ENCODE results near the gene VWA3A.
"Not testable (repeated sequence)": the region's sequence is repeated elsewhere in the genome, so short reads cannot be mapped to it uniquely, and the experiment has no call there.

VWA3A gene

DNA sequence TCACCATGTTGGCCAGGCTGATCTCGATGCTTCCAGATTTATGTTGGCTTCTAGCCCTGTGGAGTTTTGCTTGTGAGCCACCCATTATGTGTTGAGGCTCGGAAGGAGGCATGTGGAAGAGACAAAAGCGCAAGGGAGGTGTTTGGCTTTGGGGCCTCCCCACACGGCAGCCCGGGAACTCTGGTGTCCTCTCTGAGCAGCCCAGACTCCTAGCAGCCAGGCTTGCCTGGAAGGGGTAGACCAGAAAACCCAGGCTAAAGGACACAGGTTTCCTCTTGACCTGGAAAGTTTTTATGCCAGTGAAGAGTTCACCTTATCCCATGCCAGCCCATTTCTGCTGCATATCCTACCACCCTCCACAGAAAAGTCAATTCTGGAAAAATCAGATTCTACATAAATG is 91.0 kb downstream of the VWA3A start:
- no peak for DNase-seq (ENCODE audit: low read depth in 2 of 2)

DNA sequence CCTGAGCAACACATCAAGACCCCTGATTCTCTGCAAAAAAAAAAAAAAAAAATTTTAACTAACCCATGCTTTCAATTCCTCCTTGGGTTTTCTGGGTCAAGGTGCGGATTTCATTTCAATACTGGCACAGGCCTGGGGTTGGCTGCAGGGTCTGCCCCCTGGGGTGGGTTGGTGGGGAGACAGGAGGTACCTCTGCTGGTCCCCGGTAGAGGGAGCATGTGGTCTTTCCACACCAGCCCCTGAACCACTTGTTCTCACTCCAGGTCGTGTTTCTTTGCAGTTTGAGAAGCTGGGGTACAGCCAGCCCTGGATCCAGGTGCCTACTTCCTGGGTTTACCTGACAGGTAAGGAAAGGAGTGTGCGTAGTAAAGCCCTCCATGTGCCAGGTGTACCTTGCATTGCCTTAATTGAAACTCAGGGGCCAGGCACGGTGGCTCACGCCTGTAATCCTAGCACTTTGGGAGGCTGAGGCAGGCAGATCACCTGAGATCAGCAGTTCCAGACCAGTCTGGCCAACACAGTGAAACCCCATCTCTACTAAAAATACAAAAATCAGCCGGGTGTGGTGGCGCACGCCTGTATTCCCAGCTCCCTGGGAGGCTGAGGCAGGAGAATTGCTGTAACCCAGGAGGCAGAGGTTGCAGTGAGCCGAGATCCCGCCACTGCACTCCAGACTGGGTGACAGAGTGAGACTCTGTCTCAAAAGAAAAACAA is 91.7 kb downstream of the VWA3A start:
- DNase-seq (ENCODE audit: low read depth in 2 of 2): no peak

DNA sequence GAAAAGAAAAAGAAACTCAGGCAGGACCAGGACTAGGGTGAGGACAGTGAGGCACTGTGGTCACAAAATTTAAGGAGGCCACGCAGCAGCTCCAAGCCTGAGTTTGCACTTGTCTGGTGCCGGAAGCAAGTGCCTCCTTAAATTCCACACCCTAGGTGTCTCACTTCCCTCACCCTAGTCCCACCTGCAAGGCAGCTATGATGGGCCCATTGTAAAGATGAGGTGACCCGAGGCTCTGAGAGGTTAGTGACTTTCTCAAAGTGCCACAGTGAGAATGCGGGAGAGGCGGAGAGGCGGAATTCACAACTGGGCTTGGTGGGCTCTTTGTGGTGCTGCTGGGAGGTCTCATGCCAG is 92.3 kb downstream of the VWA3A start:
- DNase-seq (ENCODE audit: low read depth in 2 of 2): no peak

DNA sequence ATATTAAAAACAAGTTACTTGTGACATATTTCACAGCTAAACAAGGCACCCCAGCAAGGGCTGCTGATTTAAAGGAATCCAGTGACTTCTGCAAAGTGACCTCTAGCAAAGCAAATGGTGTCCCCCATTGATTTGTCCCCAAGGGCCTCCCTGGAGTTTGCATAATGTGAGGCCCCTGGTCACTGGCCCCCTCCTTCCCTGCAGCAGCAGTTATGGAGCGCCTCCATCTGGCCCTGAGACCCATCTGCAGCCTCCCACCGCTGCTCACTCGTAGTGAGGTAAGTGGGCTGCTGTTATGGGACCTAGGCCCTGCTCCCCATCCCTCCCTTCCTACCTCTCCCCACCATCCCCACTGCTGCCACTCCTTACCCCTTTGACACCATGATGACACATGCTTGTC is 94.2 kb downstream of the VWA3A start:
- no peak for DNase-seq (ENCODE audit: low read depth in 2 of 2)

DNA sequence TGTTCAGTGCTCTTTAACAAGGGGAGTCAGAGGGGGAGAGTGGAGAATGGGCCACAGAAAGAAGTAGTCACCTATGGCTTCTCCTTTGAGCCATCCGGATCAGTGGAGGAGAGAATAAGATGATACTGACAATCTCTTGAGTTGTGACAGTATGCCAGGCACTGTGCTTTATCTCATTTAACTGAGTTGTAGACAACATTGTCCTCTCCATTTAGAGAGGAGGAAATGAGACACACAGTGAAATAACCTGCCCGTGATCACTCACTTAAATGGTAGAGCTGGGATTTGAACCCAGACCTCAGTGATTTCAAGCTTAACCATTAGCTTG is 95.9 kb downstream of the VWA3A start:
- no peak for DNase-seq (ENCODE audit: low read depth in 2 of 2)

DNA sequence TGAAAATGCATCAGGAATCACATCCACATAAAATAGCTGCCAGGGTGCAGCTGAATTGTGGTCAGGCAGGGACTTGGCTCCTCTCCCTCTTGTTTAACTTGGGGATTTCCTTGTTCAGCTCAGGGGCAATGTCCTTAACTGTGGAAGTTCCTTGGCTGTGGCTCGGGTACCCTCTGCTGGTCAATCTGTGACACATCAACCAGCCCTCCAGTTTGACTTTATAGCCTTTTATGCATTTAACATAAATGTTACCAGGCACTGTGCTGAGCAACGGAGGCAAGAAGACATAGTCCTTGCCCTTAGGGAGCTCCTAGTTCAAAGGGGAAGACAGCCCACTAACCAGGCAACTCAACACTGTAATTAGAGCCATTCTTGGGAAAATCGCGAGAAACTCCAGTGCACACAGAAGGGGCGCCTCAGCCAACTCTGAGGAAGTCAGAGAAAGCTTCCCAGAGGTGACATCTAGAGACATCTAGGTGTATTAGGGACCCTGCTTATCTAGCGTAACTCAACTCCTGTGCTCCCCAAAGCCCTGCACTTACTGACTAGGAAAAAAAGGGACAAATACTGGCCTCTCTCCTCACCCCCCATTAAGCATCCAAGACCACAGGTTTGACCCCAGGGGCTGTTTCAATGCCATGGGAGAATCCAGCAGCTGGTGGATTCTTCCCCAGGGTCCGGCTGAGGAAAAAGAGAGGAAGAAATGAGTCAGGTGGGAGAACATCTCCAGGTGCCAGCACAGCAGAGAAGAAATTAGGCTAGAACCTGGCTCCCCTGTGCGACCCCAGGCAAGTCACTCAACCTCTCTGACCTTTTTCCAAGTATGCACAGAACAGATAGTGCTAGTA is 96.5 kb downstream of the VWA3A start:
- DNase-seq (ENCODE audit: low read depth in 2 of 2): peak; percentile 26 to 37

DNA sequence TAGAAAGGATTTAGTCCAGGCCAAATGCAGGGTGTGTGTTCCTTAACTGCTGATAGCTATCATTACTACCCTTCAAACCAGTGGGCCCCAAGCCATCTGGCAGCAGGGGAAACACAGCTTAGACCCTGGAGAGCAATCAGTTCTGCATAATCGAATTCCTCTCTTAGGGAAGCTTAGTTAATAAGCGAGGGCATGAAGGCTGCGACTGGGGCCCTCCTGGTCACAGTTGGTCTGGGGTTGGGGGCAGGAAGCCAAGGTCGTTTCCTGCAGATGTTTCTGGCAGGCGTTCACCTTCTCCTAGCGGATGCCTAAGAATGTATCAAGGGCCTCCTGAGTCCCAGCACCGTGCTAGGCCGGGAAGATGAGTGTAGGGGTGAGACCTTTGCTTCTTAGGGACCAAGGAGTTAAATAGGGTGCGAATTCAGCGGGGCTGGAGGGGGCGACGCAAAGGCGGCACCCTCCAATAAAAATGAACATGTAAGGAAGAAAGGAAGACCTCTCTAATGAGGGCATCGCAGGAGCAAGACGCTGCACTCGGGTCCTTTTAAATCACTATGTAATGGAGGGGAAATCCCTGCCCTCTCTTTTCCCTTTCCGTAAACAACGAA is 97.2 kb downstream of the VWA3A start:
- DNase-seq (ENCODE audit: low read depth in 2 of 2): no peak

GRCh38 chr16:22190081-22190775 is 97.9 kb downstream of the VWA3A start:
- DNase-seq (ENCODE audit: low read depth in 2 of 2): peak; percentile 89

DNA sequence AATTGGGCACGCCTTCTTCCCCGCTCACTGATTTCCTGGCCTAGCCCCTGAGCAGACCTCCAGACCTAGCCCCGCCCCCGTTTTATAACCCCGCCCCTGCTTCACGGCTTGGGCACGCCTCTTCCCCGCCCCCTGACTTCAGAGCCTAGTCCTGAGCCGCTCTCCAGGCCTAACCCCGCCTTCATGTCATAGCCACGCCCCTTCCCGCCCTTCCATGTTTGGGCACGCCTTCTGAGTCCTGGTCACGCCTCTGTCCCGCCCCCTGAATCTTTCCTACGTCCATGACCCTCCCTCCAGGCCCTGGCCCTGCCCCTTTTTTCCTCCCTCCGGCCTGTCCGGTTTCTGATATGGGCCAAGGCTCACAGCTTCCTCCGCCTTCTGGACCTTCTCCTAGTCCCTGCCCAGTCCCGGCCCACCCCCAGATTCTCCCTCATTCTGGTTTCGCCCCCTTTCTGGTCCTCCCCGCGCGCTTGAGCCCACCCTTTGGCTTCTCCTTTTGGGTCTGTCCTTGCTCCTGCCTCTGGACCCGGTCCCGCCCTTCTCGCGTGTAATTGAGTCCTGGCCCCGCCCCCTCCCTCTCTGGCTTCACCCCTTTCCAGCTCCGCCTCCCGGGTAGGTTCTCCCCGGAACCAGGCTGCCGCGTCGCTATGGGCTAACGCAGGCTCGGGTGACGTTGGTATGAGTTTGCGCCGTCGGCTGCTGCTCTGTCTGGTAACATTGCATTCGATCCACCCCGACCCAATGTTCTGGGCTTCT is 98.6 kb downstream of the VWA3A start:
- DNase-seq (ENCODE audit: low read depth in 2 of 2): peak; percentile 97 to 98

DNA sequence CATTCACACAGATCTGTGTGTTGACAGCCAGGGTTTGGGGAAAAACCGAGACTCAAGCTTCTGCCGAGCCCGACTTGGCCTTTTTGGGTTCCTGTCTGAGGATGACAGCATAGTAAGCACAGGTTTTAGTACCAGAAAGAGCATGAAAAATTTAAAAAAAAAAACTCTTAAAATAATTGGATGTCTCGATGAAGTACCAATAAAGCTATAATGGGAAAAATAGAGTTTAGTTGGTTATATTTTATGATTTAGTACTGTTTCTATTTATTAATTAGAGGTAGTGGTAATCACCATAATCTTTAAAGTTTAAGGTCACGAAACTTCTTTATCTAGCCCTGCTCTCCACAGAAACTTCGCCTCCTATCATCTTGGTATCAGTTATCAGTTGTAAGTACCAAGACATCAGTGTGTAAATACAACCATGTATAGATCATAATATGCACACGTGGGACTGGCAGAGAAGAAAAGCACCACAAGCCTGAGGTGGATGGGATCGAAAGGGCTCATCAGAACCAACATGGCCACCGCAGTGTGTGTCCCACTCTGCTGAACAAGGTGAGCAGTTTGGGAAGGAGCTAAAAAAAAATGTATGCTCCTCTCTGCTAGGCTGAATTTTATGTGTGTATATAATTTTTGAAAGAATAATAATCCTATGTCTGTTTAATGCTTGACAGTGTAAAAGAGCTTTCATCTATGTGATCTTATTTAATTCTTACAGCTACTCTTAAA is 99.4 kb downstream of the VWA3A start:
- no peak for DNase-seq (ENCODE audit: low read depth in 2 of 2)

DNA sequence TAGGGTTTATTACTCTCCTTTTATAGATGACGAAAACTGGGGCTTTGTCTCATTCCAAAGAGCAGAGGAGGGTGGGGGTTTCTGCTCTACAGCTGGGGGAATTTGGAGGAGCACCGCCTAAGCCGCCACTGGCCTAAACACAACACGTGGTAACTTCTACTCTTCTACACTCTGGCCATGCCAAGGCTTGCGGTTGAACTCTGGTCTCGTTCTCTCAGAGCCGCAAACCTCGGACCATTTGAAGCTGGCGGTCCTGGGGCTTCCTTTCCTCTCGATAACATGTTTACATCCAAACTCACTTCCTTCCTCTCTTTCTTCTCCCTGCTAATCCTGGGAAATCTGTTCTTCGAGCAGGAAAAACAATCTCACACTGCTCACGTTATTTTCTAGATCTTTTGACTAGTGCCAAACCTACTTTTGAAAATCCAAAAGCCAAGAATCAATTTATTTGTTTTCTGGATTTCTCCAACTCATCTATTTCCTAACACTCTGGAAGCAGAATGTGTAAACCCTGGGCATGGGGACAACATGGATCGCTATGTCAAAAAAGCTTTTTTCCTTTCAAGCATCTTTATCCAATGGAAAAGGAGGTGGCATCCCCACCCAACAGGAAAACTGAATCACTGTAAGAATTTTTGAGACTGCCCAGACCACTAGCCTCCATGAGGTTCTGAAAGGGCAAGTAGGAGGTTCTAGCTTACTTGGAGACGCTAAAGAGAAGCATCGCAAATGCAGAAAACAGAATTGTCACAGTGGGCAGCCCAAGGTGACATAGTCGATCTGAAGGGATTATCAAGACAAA is 100.1 kb downstream of the VWA3A start:
- DNase-seq (ENCODE audit: low read depth in 2 of 2): peak; percentile 53 to 60

DNA sequence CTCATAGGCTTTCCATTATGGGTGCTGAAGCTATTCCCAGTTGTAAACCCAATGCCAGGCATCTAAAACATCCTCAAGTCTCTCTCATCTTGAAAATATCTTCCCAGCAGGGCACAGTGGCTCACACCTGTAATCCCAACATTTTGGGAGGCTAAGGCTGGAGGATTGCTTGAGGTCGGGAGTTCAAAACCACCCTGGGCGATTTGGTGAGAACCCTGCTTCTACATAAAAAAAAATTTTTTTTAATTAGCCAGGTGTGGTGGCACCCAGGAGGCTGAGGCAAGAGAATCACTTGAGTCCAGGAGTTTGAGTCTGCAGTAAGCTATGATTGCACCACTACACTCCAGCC is 100.7 kb downstream of the VWA3A start:
- DNase-seq (ENCODE audit: low read depth in 2 of 2): no peak

DNA sequence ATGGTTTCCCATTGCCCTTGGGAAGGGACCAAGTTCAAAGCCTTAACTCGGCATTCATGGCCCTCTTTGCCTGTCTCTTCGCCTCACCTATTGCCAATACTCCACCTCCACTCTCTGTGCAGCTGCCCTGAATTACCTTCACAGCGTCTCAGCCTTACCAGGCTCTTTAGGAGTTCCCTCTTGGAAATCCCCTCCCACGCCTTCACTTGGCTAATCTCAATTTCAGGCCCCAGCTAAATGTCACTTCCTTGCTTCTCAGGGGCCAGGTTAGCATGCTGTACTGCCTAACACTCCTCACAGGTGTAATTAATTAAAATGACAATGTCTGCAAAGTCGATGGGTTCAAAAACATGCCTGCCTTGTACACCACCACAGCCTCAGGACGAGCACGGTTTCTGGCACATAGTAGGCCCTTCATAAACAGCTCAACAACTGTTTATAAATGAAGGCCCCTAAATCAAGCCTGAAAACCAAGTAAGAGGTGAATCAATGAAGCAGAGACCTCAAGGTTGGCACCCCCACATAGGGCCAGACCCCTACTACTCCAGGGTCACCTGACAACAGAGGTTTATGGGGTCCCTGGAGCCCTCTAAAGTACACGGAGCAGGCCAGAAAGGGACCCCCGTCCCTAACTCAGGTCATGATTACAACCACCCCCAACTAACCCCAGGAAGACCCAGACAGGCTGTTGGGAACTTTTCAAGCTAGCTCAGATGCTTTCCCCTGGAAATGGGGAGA is 102.5 kb downstream of the VWA3A start:
- no peak for DNase-seq (ENCODE audit: low read depth in 2 of 2)

DNA sequence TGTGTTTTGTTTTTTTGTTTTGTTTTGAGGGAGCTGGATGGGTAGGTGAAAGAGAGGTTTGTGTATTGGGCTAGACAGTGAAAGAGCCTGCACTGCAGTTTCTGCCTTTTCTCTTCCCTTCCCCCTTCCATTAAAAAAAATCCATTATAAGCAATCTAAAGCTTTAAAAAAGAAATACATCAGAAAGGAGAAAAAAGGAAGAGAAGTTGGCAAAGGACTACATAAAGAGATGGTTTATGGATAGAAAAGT is 103.0 kb downstream of the VWA3A start:
- DNase-seq (ENCODE audit: low read depth in 2 of 2): no peak

DNA sequence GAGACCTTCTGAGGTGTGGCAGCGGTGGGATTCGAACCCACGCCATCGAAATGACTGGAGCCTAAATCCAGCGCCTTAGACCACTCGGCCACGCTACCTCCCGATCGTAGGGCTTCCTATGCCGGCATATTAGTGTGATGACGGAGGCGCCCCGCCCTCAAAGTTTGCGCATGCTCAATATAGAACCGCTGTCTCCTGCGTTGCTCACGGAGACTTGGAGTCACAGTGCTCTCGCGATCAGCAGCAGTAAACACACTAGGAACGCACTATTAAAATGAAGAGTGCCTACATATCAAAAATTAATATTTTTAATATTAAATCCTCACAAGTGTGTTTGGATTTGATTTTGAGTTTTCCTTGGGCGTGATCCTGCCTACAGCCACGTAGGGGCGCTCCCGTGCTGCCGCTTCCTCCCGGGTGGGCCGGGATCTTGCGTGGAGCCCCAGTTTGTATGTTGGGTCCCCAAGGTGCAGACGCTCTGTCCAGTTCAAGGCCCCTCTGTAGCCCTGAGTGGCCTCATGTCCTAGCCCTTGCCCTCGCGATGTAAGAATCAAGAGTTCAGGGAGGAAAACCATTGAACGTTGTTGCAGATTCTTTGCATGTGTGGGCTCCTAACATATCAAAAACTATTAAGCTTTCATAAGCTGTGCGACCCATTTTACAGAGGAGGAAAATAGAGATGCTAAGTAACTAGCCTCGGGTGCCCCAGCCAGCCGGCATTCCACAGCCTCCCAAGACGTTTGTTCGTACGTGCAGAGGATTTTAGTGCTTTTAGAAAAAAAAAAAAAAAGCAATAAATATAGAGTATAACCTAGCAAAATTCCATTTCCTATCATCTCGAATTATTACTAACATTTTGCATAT is 103.6 kb downstream of the VWA3A start:
- peak; percentile 75 to 80 for DNase-seq (ENCODE audit: low read depth in 2 of 2)

- not testable (repeated sequence) for DNase-seq (ENCODE audit: low read depth in 2 of 2)
Observed at GRCh38 chr16:22196559-22197168, 104.3 kb downstream of the VWA3A start.

DNA sequence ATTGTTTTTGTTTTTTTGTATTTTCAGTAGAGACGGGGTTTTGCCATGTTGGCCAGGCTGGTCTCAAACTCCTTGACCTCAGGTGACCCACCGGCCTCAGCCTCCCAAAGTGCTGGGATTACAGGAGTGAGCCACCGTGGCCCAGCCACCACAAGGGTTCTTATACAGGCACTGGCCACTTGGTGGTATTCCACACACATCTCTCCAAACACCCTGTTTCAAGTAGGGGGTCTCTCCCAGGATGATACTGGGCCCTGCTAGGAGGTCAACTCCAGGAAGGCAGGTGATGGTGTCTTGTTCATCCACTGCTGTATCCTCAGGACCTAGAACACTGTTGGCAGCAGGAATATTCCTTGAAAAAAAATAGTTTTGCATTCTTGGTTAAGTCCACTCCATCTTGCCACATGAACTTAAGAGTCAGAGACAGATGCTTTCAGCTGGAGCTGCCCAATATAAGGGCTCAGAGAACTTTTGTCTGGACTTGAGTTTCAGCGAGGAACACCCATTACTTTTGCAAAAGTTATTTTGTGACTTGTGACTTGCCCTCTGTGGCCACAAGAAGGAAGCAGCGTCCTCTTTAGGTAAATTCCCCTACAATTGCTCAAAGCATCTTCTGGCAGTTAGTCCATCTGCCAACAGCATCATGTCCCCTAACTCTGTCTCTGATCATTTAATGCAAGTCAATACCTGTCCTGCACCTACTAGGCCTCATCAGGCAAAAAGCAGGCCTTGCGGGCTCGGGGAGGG is 106.4 kb downstream of the VWA3A start:
- no peak for DNase-seq (ENCODE audit: low read depth in 2 of 2)

GRCh38 chr16:22202261-22202637 is 109.9 kb downstream of the VWA3A start:
- no peak for DNase-seq (ENCODE audit: low read depth in 2 of 2)
